Kidney (tissue), 14 donors: ENCODE measurements around the gene OLFML1. TPM values are rescaled to one million over a fixed set of nuclear protein-coding genes. Genes with fewer than 3 reads are reported as not detected.
A peak's percentile ranks its signal among the peaks of the same experiment; 100 is the strongest.

Source experiments
- DNase-seq, 5 donors: peaks; one replicate each; pipeline ENCODE4 v3.0.0-alpha.2; 2013 to 2020
- FAIRE-seq: peaks from 2 replicates; lab custom pipeline; 2012; peaks lifted over from hg19 to GRCh38; lab: Jason Lieb, UNC
- H3K27ac ChIP-seq, 2 donors: one replicate each; pipeline ENCODE4 v1.7.0; 2013; ENCODE audit warnings: low read depth in 2 of 2, low read length in 2 of 2, inconsistent platforms in 1 of 2
- H3K27me3 ChIP-seq: one replicate; pipeline ENCODE4 v1.7.1; 2013; ENCODE audit warnings: low read length, inconsistent platforms; ENCODE audit not compliant: control insufficient read depth, insufficient read depth
- H3K36me3 ChIP-seq, 3 donors: one replicate each; pipeline versions ENCODE4 v1.7.0 to v1.7.1; 2013; ENCODE audit warnings: low read length in 3 of 3, control low read depth in 1 of 3, inconsistent platforms in 1 of 3; ENCODE audit not compliant: insufficient read depth in 3 of 3, control insufficient read depth in 2 of 3
- H3K4me1 ChIP-seq, 3 donors: one replicate each; pipeline versions ENCODE4 v1.7.0 to v1.7.1; 2013; ENCODE audit warnings: low read length in 3 of 3, inconsistent platforms in 1 of 3, low read depth in 1 of 3; ENCODE audit not compliant: control insufficient read depth in 2 of 3, insufficient read depth in 2 of 3
- H3K4me3 ChIP-seq, 3 donors: one replicate each; pipeline versions ENCODE4 v1.7.0 to v1.8.1; 2013; ENCODE audit warnings: low read length in 3 of 3, control low read depth in 1 of 3, inconsistent platforms in 1 of 3
- H3K9ac ChIP-seq, 3 donors: one replicate each; pipeline versions ENCODE4 v1.7.0 to v1.7.1; 2013; ENCODE audit warnings: low read length in 3 of 3, control low read depth in 1 of 3, inconsistent platforms in 1 of 3
- H3K9me3 ChIP-seq, 3 donors: one replicate each; pipeline versions ENCODE4 v1.7.0 to v1.7.1; 2013; ENCODE audit warnings: low read length in 3 of 3, control low read depth in 1 of 3, inconsistent platforms in 1 of 3; ENCODE audit not compliant: control insufficient read depth in 2 of 3, insufficient read depth in 1 of 3
- intact Hi-C: fragments of 100-400 bp; cut with DNase I; formaldehyde crosslinking; loops from one replicate; pipeline ENCODE4 v1.11.1; 2022
- polyA plus RNA-seq: library from polyadenylated mRNA; stranded (reverse); fragments of 350-450 nt; fragmentation: Illumina TruSeq; extraction: RNeasy Lipid Tissue Mini Kit (QIAGEN cat#74804); gene quantifications from one replicate; pipeline ENCODE4 v1.2.3, GENCODE V29; 2014; ENCODE audit warnings: low read depth, low replicate concordance; ENCODE audit not compliant: insufficient read depth
- total RNA-seq: library from RNA; stranded (reverse); fragmentation: NEBNext Ultra II Directional; extraction: Animal tissue kit (Norgen Biotek cat#: 25700); gene quantifications from one replicate; pipeline ENCODE4 v1.2.1, GENCODE V29; 2021
- TF ChIP-seq, protein P1 (sequence below): IDR thresholded peaks from 3 replicates; pipeline ENCODE4 v1.5.1; 2012; ENCODE audit warnings: mild to moderate bottlenecking, moderate library complexity, borderline replicate concordance; ENCODE audit not compliant: insufficient read depth; ENCODE audit errors: extremely low read depth
- donor health status: control.
- donor health status: control.
- donor health status: control.
- donor health status: control.
- donor health status: control.
- donor health status: DM: yes; HTN: yes; CAD: no.
- donor health status: Normal renal cell carcinoma (clear cell type).

OLFML1 gene
- total and polyA plus RNA-seq, 2 donors from 2014 or later = 7.6 to 8.3 TPM

DNA sequence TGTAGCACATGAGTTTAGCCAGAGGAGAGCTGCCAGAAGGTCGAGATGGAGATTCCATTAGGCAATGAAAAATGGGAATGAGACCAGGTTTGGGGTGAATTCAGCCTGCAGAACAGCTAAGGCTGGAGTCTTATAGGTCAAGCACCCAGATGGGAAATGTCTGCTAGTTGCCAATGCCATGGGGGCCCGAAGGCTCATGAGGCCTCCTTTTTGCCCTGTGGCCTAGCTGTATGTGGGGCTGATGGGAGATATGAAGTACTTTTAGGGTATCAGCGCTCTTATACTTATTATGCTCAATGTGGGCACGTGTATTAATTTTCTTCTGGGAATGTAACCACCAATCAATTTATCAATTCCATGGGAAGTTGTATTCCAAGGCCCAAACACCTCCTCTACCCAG is 37.2 kb downstream of the OLFML1 start:
- Histone ChIP-seq H3K27me3 (no peaks in the 10 kb centered on the region), H3K9me3 (no peaks in the 10 kb centered on the region), H3K36me3 (no peaks in the 10 kb centered on the region), H3K4me3 (no peak overlapping the region), H3K27ac (no peak overlapping the region), H3K4me1 (peaks cover 0 to 20% (median 13%) of the 10 kb centered on the region in 3 donors), H3K9ac (no peak overlapping the region)
- no peak for DNase-seq
- no peak for FAIRE-seq
- intact Hi-C loops = no loop called here
- TF ChIP-seq, protein P1, sequence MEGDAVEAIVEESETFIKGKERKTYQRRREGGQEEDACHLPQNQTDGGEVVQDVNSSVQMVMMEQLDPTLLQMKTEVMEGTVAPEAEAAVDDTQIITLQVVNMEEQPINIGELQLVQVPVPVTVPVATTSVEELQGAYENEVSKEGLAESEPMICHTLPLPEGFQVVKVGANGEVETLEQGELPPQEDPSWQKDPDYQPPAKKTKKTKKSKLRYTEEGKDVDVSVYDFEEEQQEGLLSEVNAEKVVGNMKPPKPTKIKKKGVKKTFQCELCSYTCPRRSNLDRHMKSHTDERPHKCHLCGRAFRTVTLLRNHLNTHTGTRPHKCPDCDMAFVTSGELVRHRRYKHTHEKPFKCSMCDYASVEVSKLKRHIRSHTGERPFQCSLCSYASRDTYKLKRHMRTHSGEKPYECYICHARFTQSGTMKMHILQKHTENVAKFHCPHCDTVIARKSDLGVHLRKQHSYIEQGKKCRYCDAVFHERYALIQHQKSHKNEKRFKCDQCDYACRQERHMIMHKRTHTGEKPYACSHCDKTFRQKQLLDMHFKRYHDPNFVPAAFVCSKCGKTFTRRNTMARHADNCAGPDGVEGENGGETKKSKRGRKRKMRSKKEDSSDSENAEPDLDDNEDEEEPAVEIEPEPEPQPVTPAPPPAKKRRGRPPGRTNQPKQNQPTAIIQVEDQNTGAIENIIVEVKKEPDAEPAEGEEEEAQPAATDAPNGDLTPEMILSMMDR = no peak

DNA sequence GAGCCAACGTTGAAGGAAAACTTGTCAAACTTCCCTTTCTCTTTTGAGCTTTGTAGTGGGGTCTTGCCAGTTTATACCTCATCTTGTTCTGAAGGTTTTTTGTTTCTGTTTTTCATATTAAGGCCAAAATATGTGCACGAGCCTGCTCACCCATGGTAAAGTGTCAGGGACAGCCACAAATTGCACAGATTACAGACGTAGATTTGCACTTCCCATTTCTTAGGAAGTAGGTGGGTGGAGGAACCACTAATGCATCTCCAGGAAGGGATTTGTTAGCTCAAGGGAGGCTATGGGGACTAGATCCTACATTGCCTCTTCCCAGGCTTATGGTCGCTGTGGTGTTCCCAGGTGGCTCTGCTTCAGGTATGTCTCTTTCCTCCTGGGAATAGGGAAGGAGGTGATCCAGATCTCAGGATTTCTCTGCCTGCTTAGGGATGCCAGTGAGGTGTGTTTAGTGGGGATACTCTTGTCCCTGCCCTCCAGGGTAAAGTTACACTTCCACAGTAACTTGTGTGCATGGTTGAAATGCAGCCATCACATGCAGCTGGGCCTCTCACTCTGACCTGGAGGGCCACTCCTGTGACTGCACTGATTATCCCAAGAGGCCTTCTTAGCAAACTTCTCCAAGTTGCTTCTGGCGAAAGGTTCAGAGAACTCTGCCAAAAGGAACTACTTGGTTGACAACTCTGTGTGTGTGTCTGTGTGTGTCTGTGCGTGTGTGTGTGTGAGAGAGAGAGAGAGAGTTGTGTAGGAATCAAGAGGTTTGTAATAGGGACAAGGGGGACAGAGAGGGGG is 38.3 kb downstream of the OLFML1 start:
- Histone ChIP-seq H3K36me3 (no peaks in the 10 kb centered on the region), H3K4me1 (peaks cover 0 to 23% (median 13%) of the 10 kb centered on the region in 3 donors), H3K27me3 (no peaks in the 10 kb centered on the region), H3K27ac (no peak overlapping the region), H3K9me3 (no peaks in the 10 kb centered on the region), H3K4me3 (no peak overlapping the region), H3K9ac (no peak overlapping the region)
- no peak for FAIRE-seq
- peak in 1 of 5 donors; percentile 20 for DNase-seq
- TF ChIP-seq, protein P1 = no peak
- intact Hi-C loops = no loop called here

DNA sequence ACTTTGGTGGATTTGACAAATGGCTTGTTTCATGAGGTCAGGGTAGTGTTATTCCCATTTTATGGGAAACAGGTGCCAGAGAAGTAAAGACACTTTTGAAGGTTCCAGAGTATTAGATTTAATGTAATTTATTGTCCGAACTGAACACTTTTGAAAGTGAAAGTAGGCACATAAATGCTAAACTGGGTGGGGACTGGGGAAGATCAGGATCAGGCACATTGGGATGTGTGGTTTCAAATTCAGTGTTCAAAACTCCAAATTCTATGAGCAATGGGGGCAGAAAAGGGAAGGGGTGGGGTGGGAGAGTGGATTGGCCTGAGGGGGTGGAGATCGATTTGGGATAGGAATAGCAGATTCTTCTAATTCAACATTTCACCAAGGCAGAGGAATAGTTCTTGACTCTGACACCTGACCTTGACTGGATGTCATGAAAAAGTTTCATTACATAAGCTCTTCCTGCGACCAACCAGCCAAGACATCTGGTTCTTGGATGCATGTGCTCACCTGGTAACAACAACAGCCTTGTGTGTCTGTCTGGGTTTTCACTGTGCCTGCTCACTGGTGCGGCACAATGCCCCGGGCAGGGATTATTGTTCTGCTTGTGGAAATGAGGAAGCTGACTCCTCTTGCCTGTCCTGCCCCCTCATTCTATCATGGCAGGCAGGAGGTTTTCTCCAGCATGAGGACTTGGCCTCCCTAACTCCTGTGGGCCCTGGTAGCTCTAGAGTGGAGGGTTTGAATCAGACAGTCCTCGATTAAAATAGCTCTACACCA is 39.3 kb downstream of the OLFML1 start:
- FAIRE-seq (no peak), DNase-seq (peak in 4 of 5 donors; percentile 73 to 84 (median 78))
- TF ChIP-seq, protein P1 = no peak
- Histone ChIP-seq H3K4me1 (peaks cover 0 to 23% (median 13%) of the 10 kb centered on the region in 3 donors), H3K36me3 (no peaks in the 10 kb centered on the region), H3K27ac (peak overlapping the region in 1 of 2 donors; percentile 54), H3K27me3 (no peaks in the 10 kb centered on the region), H3K4me3 (no peak overlapping the region), H3K9ac (peak overlapping the region in 1 of 3 donors; percentile 4), H3K9me3 (no peaks in the 10 kb centered on the region)
- intact Hi-C loops = no loop called here
